SK-N-MC (cell line): ENCODE measurements around the gene CYP2B6.
"Not testable (repeated sequence)": the region's sequence is repeated elsewhere in the genome, so short reads cannot be mapped to it uniquely, and the experiment has no call there.

Experiments used
- DNase-seq: peaks from one replicate; pipeline ENCODE4 v3.0.0-alpha.2; 2011; ENCODE audit warnings: low read depth, low spot score
- H3K27ac ChIP-seq: fragments of 200-600 bp; sonication (generic); 2 replicates; pipeline ENCODE4 v1.5.1; 2016; ENCODE audit warnings: mixed run types
- H3K36me3 ChIP-seq: fragments of 200-600 bp; sonication (generic); 2 replicates; pipeline ENCODE4 v1.6.1; 2017; ENCODE audit warnings: antibody characterized with exemption, low read length, mixed read lengths; ENCODE audit not compliant: insufficient read depth
- H3K4me3 ChIP-seq: fragments of 200-600 bp; sonication (generic); 2 replicates; pipeline ENCODE4 v1.5.1; 2016
- H3K9ac ChIP-seq: fragments of 200-600 bp; sonication (generic); 2 replicates; pipeline ENCODE4 v1.8.0; 2017; ENCODE audit warnings: mixed run types, mixed read lengths; ENCODE audit not compliant: insufficient read length
- H3K9me3 ChIP-seq: fragments of 200-600 bp; sonication (generic); 2 replicates; pipeline ENCODE4 v1.6.1; 2017; ENCODE audit warnings: low read depth, mild to moderate bottlenecking, antibody characterized with exemption, low read length, moderate library complexity, mixed read lengths
- EZH2 ChIP-seq: fragments of 200-600 bp; sonication (generic); IDR thresholded peaks from one replicate; pipeline ENCODE4 v1.6.1; 2017; ENCODE audit warnings: antibody characterized with exemption
- FOXP2 ChIP-seq: optimal IDR thresholded peaks from 2 replicates; pipeline ENCODE3; 2011; ENCODE audit warnings: mild to moderate bottlenecking, moderate library complexity; ENCODE audit not compliant: insufficient read depth; ENCODE audit errors: extremely low read length, control extremely low read depth
- POLR2AphosphoS5 ChIP-seq: IDR thresholded peaks from 2 replicates; pipeline ENCODE4 v1.6.1; 2012; ENCODE audit warnings: mild to moderate bottlenecking, low read depth, low read length, borderline replicate concordance

Gene CYP2B6

DNA sequence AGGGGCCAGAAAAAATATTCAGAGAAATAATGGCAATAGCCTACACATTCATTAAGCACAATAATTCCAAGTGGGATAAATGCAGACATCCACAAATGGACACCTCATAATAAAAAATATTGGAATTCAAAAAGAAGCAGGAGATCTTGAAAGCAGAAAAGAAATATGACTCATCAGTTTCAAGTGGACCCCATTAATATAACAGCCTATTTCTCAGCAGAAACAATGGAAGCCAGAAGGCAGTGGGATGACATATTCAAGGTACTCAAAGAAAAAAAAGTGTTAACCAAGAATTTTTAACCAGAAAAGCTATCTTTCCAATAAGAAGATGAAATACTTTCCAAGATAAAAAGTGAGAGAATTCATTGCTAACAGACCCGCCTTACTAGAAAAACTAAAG is 48.7 kb downstream of the CYP2B6 start:
- no peak overlapping the region for H3K4me3 ChIP-seq
- H3K9ac ChIP-seq, result no peak overlapping the region
- H3K9me3 ChIP-seq, result no peaks in the 10 kb centered on the region
- no peak for DNase-seq
- TF ChIP-seq POLR2AphosphoS5, result no peak
- no peak for TF ChIP-seq FOXP2
- TF ChIP-seq EZH2, result no peak
- no peaks in the 10 kb centered on the region for H3K36me3 ChIP-seq
- H3K27ac ChIP-seq, result no peak overlapping the region

DNA sequence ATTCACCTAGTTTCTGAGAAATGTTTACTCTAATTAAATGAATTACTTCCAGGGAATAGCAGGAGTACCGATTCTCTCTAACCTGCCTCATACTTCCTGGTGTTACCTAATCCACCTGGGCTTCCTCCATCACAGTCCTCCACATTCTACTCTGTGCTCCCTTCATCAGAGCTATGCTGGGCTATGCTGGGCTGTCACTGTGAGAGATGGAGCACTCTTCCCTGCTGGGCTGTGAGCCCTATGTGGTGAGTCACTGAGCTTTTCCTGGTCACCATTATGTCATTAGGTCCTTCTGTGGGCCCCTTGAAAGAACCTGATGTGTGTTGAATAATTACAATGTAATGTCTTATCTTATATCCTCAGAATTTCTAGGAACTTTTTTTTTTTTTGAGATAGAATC is 54.0 kb downstream of the CYP2B6 start:
- not testable (repeated sequence) for H3K9ac ChIP-seq, H3K9me3 ChIP-seq, H3K27ac ChIP-seq, DNase-seq, H3K36me3 ChIP-seq, H3K4me3 ChIP-seq

DNA sequence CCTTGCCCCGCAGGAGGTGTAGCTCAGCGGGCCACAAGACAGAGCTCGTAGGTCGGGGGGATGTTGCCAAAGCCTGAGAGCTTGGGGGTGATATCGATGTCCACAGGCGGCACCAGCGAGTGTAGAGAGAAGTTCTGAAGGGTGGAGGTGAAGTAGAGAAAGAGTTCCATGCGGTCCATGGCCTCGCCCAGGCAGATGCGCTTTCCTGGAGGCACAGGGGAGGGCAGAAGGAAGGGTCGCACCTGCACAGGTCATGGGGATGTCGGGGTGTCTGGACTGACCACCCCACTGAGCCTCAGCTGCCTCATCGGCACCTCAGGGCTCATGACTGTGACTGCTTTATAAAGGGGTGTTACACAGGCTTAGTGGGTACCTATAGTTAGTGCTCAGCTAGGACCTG is 59.3 kb downstream of the CYP2B6 start:
- no peak for TF ChIP-seq FOXP2
- TF ChIP-seq EZH2, result no peak
- TF ChIP-seq POLR2AphosphoS5, result no peak
- no peak for DNase-seq
- no peaks in the 10 kb centered on the region for H3K9me3 ChIP-seq
- H3K4me3 ChIP-seq, result no peak overlapping the region
- H3K27ac ChIP-seq, result no peak overlapping the region
- H3K9ac ChIP-seq, result no peak overlapping the region
- H3K36me3 ChIP-seq, result no peaks in the 10 kb centered on the region

DNA sequence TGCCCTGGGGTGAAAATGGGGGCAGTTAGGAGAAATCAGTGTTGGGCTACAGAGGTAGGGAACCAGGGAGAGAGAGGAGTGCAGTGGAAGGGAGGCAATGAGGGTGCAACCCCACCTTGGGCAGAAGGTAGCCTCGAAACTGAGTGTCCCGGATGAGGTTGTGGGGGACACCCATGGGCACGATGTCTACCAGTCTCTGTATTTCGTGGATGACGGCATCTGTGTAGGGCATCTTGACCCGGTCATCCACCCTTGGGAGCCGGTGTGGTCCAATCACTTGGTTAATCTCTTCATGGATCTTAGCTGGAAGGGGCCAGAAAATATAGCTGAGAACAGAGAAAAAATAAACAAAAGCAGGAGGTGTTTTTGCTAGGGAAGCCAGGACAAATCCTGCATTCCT is 61.1 kb downstream of the CYP2B6 start:
- H3K27ac ChIP-seq, H3K36me3 ChIP-seq, H3K9ac ChIP-seq, H3K9me3 ChIP-seq, DNase-seq, H3K4me3 ChIP-seq: not testable (repeated sequence)

DNA sequence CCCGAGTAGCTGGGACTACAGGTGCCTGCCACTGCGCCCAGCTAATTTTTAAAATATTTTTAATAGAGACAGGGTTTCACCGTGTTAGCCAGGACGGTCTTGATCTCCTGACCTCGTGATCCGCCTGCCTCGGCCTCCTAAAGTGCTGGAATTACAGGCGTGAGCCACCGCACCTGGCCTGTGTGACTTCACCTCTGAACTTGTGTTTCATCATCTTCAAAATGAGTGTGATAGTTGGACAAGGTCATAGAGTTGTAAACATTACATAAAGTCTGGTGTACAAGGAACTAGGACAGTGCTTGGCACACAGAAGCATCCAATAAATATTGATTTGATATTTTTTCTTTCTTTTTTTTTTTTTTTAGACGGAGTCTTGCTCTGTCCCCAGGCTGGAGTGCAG is 62.2 kb downstream of the CYP2B6 start:
- H3K36me3 ChIP-seq, DNase-seq, H3K4me3 ChIP-seq: not testable (repeated sequence)

DNA sequence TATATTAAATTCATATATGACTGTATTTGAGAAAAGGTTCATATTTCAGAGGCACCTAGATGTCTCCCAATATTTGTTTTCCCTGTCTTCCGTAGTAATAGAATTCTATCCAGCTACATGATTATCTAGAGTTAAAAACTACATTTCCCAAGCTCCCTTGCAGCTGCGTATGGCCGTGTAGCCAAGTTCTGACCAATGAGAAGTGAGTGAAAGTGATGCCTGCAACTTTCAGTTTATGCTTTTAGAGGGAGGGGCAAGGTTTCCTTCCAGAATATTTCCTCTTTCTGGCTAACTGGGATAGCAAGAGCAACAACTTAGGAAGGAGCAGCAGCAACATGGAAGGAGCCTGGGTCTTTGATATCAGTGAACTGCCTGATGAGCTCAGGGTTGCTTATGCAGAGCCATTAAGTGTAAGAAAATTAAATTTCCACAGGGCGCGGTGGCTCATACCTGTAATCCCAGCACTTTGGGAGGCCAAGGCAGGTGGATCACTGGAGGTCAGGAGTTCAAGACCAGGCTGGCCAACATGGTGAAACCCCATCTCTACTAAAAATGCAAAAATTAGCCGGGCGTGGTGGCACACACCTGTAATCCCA is 74.0 kb downstream of the CYP2B6 start:
- Histone ChIP-seq H3K27ac (no peak overlapping the region), H3K4me3 (no peak overlapping the region), H3K9ac (no peak overlapping the region), H3K36me3 (no peaks in the 10 kb centered on the region), H3K9me3 (no peaks in the 10 kb centered on the region)
- TF ChIP-seq FOXP2 (no peak), EZH2 (no peak), POLR2AphosphoS5 (no peak)
- DNase-seq, result no peak

More for the DNA sequence above, 62.2 kb downstream of the CYP2B6 start:
- H3K27ac ChIP-seq, H3K9ac ChIP-seq, H3K9me3 ChIP-seq: not testable (repeated sequence)
